HG03039 (cell line): ENCODE data around the gene SCN8A.
"Not testable (repeated sequence)": the region's sequence is repeated elsewhere in the genome, so short reads cannot be mapped to it uniquely, and the experiment has no call there.

ENCODE experiments used
- ATAC-seq: cut with Tn5 transposase; IDR thresholded peaks from one replicate; pipeline ENCODE4 v1.9.1; 2021; ENCODE audit warnings: mild to moderate bottlenecking, moderate library complexity; ENCODE audit not compliant: unreplicated experiment

Gene SCN8A

GRCh38 chr12:51591016-51591901 lies at the start of gene SCN8A:
Gene SCN8A (plus strand): TSS chr12:51591233. CDS start chr12:51662818, 71,585 bp downstream.
- ATAC-seq, result no peak

DNA sequence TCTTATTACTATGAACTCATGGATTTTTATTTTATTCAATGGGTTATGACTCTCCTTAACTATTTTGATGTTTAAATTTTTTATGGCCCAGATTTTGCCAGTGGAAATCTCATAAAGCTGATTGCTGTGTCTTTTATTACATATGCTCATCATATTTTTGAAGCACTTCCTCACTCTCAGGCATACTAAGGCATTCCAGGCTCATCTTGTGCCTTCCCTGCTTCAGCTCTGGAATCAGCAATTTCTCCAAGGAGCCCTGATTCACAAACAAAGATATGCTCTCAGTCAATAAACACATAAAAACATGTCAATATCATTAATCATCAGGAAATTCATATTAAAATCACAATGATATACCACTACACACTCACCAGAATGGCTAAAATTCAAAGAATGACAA lies 44.9 kb upstream of the SCN8A start:
- ATAC-seq, result no peak

GRCh38 chr12:51547606-51548005 lies 43.4 kb upstream of the SCN8A start:
- ATAC-seq, result no peak

DNA sequence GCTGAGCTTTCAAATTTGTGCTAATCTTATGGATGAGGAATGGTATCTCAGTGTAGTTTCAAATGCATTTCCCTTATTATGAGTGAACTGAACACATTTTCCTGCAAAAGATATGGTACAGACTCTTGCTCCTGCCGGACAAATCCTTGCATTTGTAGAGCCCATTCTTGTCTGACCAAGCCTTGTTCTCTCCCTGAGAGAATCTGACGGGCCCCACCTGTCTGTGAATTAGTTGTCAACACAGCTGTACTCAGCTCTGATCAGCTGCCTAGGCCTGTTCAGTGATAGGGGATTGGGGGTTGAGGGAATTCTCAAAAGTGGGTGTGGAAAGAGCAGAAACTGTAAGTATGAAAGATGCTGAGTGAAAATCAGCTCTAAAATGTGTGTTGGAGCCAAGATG lies 42.8 kb upstream of the SCN8A start:
- ATAC-seq, result no peak

DNA sequence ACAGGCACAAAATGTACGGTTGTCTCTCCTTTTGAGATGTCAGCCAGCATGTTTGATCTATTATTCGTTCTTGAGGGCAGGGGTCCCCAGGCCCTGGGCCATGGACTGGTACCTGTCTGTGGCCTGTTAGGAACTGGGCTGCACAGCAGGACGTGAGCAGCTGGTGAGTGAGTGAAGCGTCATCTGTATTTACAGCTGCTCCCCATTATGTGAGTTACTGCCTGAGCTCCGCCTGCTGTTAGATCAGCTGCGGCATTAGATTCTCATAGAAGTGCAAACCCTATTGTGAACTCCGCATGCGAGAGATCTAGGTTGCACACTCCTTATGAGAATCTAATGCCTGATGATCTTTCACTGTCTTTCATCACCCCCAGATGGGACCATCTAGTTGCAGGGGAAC lies 41.4 kb upstream of the SCN8A start:
- ATAC-seq, result no peak

DNA sequence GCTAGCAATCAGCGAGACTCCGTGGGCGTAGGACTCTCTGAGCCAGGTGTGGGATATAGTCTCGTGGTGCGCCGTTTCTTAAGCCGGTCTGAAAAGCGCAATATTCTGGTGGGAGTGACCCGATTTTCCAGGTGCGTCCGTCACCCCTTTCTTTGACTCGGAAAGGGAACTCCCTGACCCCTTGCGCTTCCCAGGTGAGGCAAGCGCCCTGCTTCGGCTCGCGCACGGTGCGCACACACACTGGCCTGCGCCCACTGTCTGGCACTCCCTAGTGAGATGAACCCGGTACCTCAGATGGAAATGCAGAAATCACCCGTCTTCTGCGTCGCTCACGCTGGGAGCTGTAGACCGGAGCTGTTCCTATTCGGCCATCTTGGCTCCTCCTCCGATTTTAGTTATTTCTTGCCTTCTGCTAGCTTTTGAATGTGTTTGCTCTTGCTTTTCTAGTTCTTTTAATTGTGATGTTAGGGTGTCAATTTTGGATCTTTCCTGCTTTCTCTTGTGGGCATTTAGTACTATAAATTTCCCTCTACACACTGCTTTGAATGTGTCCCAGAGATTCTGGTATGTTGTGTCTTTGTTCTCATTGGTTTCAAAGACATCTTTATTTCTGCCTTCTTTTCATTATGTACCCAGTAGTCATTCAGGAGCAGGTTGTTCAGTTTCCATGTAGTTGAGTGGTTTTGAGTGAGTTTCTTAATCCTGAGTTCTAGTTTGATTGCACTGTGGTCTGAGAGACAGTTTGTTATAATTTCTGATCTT lies 22.6 kb upstream of the SCN8A start:
- not testable (repeated sequence) for ATAC-seq

DNA sequence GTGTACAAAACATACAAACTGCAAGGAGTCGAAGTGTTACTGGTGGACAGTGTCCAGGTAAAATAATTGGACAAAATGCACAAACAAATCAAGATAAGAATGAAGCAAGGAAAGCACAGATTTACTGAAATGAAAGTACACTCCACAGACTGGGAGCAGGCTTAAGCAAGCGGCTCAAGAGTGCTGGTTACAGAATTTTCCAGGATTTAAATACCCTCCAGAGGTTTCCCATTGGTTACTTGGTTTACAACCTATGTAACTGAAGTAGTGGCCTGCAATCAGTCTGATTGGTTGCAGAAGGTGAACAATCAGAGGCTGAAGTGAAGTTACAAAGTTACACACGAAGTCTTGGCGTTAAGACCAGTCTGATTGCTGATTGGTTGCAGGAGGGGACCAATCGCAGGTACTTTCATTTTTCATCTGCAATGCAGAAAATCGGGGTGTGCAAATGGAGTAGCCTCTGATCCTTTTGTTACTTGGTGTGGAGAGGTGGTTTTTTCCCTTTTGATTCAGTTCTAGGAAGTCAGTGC lies 11.6 kb upstream of the SCN8A start:
- ATAC-seq, result no peak

GRCh38 chr12:51589060-51589459 lies 2.0 kb upstream of the SCN8A start:
- no peak for ATAC-seq

DNA sequence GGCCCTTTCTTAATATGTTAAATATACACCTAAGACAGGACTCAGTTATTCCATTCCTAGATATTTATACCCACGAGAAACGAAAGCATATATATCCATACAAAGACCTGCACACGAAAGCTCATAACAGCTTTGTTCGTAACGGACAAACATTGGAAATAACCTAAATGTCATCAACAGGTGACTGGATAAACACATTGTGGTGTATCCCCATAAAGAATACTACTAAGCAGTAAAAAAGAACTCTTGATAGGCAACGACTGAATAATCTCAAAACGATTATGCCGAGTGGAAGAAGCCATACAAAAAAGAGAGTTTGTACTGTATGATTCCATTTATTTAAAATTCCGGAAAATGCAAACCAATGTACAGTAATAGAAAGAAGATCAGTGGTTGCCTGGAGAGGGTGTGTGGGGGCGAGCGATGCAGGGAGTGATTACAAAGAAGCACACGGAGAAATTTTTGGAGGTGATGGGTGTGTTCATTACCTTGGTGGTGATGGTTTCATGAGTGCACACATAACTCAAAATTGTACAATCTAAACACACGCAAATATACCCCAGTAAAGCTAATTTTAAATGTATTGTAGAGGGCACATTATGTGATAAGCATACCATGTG lies 1.4 kb upstream of the SCN8A start:
- no peak for ATAC-seq

DNA sequence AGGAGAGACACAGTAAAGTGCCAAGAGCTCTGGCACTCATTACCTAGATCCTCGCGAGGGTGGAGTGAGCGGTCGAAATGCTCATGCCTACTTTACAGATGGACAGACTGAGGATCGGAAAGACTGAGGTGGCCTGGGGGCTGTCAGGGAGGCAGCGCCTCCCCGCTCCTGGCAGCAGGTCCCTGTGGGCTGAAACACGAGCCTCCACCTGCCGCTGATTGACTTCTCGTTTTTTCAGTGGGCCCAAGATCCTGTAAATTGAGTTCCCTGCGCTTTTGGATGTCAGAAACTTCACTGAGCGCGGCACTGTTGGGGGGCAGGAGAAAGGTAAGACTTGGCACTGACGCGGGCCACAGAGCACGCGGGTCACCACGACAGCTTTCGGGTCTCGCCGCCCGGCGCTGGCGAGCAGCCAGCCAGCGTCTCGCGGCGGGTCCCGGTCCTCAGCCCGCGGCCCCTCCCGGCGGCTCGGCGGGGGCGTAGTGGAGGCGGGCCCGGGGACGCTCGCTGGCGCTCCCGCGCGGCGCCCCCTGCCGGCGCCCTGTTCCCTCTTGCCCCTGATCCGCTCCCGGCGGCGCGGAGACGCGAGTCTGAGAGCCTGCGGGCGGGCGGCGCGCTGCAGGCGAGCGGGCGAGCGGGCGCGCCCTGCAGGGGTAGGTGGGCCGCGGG lies 552 bp upstream of the SCN8A start:
- ATAC-seq, result no peak

- no peak for ATAC-seq
Observed at GRCh38 chr12:51592034-51592705, 1.1 kb downstream of the SCN8A start.

DNA sequence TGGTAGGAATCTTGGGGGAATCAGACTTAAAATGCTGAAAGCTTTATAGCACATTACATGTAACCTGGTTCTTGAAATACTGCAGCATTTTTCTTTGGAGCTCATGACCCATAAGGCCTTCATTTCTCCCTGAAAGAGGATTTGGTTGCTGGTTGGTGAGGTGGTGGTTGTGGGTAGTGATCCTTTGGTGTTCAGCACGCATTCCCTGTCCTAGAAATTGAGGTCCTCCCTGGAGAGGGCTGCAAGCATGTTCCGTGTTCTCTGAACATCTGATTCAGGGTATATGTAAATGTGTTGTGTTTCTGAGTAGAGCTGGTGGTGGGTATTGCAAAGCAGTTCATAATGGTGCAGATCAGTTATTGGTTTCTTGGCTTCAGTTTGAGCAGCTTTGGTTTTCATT lies 2.0 kb downstream of the SCN8A start:
- no peak for ATAC-seq

- no peak for ATAC-seq
Observed at GRCh38 chr12:51593539-51593938, 2.5 kb downstream of the SCN8A start.

GRCh38 chr12:51598156-51598555 lies 7.1 kb downstream of the SCN8A start:
- ATAC-seq, result no peak

GRCh38 chr12:51600721-51601120 lies 9.7 kb downstream of the SCN8A start:
- no peak for ATAC-seq

- ATAC-seq, result no peak
Observed at GRCh38 chr12:51601241-51601640, 10.2 kb downstream of the SCN8A start.

DNA sequence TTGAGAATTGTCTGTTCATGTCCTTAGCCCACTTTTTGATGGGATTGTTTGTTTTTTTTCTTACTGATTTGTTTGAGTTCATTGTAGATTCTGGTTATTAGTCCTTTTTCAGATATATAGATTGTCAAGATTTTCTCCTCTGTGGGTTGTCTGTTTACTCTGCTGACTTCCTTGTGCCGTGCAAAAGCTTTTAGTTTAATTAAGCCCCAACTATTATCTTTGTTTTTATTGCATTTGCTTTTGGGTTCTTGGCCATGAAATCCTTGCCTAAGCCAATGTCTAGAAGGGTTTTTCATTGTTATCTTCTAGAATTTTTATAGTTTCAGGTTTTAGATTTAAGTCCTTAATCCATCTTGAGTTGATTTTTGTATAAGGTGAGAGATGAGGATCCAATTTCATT lies 14.9 kb downstream of the SCN8A start:
- not testable (repeated sequence) for ATAC-seq

GRCh38 chr12:51607197-51607596 lies 16.2 kb downstream of the SCN8A start:
- ATAC-seq, result not testable (repeated sequence)

DNA sequence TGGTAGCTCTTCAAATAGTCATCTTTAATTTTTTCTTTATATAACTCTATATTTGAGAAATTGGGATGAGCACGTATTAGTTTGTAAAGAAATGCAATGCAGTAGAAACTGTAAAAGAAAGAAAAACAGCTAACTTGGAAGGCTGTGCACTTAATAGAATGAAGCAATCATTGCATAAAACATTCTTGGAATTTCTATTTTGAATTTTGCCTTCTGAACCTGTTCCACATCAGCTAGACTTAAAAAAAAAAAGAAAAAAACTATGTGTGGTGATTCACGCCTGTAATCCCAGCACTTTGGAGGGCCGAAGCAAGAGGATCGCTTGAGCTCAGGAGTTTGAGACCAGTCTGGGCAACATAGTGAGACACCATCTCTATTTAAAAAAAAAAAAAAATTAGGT lies 29.4 kb downstream of the SCN8A start:
- no peak for ATAC-seq
